ENCODE measurements around the gene PHF24. TPM values are rescaled to one million over a fixed set of nuclear protein-coding genes. Genes with fewer than 3 reads are reported as not detected.

PHF24 gene
- total and polyA plus RNA-seq, 2 of the 13 experiments (the other 11 are each of a cell fraction or from before 2014, with no cell fraction given), result 0.05 TPM; not detected in 1

GRCh38 chr9:34989003-34989945, 31.2 kb downstream of the PHF24 start, which contains the start of gene DNAJB5 (continued):
- 0 out of 2 replicates have a peak, but pooled peaks have one; percentile 47 for TF ChIP-seq ZNF414 (CRISPR knock-in tag; IDR thresholded peaks at IDR 0.05)
- no peak for TF ChIP-seq FOSL2 (CRISPR knock-in tag; IDR thresholded peaks at IDR 0.05)
- no peak for TF ChIP-seq RFXANK (CRISPR knock-in tag; IDR thresholded peaks at IDR 0.05)
- TF ChIP-seq ZNF660 (CRISPR knock-in tag; IDR thresholded peaks at IDR 0.05; ENCODE audit: borderline replicate concordance, low read depth), result no peak
- 0 out of 2 replicates have a peak, but pooled peaks have one; percentile 33 for TF ChIP-seq ZFP90 (CRISPR knock-in tag; IDR thresholded peaks at IDR 0.05; ENCODE audit: borderline replicate concordance)
- no peak for TF ChIP-seq TBL1XR1 (IDR thresholded peaks at IDR 0.05; ENCODE audit: borderline replicate concordance, low read length, partially characterized antibody)
- peak; percentile 77 for TF ChIP-seq MAX (IDR thresholded peaks at IDR 0.05)
- no peak for TF ChIP-seq ZNF253 (CRISPR knock-in tag; IDR thresholded peaks at IDR 0.05; ENCODE audit: borderline replicate concordance)
- no peak for TF ChIP-seq ZNF576 (CRISPR knock-in tag; IDR thresholded peaks at IDR 0.05)
- no peak for TF ChIP-seq GZF1 (CRISPR knock-in tag; IDR thresholded peaks at IDR 0.05)
- TF ChIP-seq TEAD3 (CRISPR knock-in tag; optimal IDR thresholded peaks at IDR 0.05; ENCODE audit: borderline replicate concordance), result peak; percentile 99
- peak; percentile 82 for TF ChIP-seq TFDP2 (CRISPR knock-in tag; IDR thresholded peaks at IDR 0.05)
- TF ChIP-seq RAD21 (CRISPR knock-in tag; IDR thresholded peaks at IDR 0.05), result 0 out of 2 replicates have a peak, but pooled peaks have one; percentile 16
- TF ChIP-seq ZNF775 (CRISPR knock-in tag; IDR thresholded peaks at IDR 0.05; ENCODE audit: borderline replicate concordance), result no peak
- no peak for TF ChIP-seq ZNF224 (CRISPR knock-in tag; IDR thresholded peaks at IDR 0.05)
- TF ChIP-seq ZNF572 (CRISPR knock-in tag; IDR thresholded peaks at IDR 0.05), result no peak
- TF ChIP-seq ZNF549 (CRISPR knock-in tag; IDR thresholded peaks at IDR 0.05), result no peak
- TF ChIP-seq NCOR1 (IDR thresholded peaks at IDR 0.05; ENCODE audit: borderline replicate concordance, low read length), result no peak
- TF ChIP-seq DDIT3 (CRISPR knock-in tag; IDR thresholded peaks at IDR 0.05), result no peak
- 0 out of 2 replicates have a peak, but pooled peaks have one; percentile 21 for TF ChIP-seq GATAD1 (CRISPR knock-in tag; IDR thresholded peaks at IDR 0.05)
- no peak for TF ChIP-seq TAF15 (IDR thresholded peaks at IDR 0.05; ENCODE audit: low read depth, low read length, poor library complexity, severe bottlenecking)
- no peak for TF ChIP-seq PAXIP1 (CRISPR knock-in tag; conservative IDR thresholded peaks at IDR 0.05)
- TF ChIP-seq RFXAP (CRISPR knock-in tag; IDR thresholded peaks at IDR 0.05; ENCODE audit: borderline replicate concordance), result peak; percentile 93
